NCI-H526 treated with DMSO at 0.1 percent for 48 hours (cell line): Measurements from ENCODE around the gene SRRD.

Experiments
- DNase-seq: peaks from one replicate; lab custom pipeline; 2025; lab: John Stamatoyannopoulos, UW

SRRD gene

GRCh38 chr22:26482161-26482560, 1.5 kb upstream of the SRRD start:
- DNase-seq = no peak

DNA sequence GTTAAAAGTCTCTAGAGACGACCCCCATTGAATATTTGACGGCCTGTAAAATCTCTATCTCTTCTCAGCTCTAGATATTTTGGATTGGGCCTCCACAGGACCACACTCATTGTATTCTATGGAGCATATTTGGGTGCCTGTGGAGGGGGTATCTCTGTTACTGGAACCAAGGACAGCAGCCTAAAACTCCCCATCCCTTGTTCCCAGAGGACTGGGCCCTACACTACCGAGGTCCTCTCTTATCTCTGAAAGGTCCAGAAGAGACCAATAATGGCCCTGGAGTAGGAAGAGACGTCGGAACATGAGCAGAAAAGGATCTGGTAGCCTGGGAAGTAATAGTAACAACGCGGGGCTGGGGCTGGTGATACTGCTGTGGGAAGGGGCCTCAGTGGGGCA, 636 bp upstream of the SRRD start:
- DNase-seq = no peak

GRCh38 chr22:26484360-26484706, 656 bp downstream of the SRRD start:
- no peak for DNase-seq

GRCh38 chr22:26485013-26485412, 1.3 kb downstream of the SRRD start:
- no peak for DNase-seq

GRCh38 chr22:26485806-26486390, 2.2 kb downstream of the SRRD start:
- no peak for DNase-seq

DNA sequence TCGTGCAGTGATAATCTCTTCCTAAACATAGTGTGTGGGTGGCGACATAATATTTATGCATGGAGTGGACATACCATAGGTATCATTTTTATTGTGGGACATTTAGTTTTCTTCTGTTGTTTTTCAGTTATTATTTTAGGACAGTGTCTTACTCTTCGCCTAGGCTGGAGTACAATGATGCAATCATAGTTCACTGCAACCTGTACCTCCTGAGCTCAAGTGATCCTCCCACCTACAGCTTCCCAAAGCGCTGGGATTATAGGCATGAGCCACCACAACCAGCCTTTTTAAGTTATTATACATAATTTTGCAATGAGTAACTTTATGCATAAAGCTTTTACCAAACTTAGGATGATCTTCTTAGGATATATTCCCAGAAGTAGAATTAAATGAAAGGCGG, 2.7 kb downstream of the SRRD start:
- DNase-seq = no peak

GRCh38 chr22:26487996-26488395, 4.3 kb downstream of the SRRD start:
- no peak for DNase-seq

GRCh38 chr22:26489447-26490036, 5.9 kb downstream of the SRRD start:
- DNase-seq = no peak

GRCh38 chr22:26492220-26492619, 8.5 kb downstream of the SRRD start:
- DNase-seq = no peak

GRCh38 chr22:26494506-26494905, 10.8 kb downstream of the SRRD start:
- no peak for DNase-seq

- DNase-seq = no peak
Measured at GRCh38 chr22:26496456-26496855, 12.8 kb downstream of the SRRD start.

GRCh38 chr22:26499188-26499703, 15.6 kb downstream of the SRRD start:
- DNase-seq = no peak

GRCh38 chr22:26501996-26502395, 18.3 kb downstream of the SRRD start:
- DNase-seq = no peak

- DNase-seq = no peak
Measured at GRCh38 chr22:26502688-26503561, 19.2 kb downstream of the SRRD start.

DNA sequence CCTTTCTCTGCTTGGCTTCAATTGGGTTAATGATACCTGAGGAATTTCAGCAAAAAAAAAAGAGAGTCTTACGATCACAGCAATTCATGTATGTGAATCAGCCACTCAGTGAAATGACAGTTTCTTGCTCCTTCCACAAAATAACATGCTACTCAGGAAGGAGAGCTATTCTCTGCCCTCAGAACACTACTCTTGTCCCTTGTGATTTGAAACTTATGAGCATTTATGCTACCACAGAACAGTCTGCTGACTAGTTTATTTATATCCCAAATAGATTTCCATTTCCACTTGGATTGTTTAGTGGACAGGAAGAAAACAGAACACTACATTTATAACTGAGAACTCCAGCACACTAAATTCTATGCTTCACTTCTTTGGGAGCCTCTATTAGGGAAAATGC, 20.1 kb downstream of the SRRD start:
- DNase-seq = no peak

GRCh38 chr22:26508148-26508547, 24.5 kb downstream of the SRRD start:
- DNase-seq = no peak

DNA sequence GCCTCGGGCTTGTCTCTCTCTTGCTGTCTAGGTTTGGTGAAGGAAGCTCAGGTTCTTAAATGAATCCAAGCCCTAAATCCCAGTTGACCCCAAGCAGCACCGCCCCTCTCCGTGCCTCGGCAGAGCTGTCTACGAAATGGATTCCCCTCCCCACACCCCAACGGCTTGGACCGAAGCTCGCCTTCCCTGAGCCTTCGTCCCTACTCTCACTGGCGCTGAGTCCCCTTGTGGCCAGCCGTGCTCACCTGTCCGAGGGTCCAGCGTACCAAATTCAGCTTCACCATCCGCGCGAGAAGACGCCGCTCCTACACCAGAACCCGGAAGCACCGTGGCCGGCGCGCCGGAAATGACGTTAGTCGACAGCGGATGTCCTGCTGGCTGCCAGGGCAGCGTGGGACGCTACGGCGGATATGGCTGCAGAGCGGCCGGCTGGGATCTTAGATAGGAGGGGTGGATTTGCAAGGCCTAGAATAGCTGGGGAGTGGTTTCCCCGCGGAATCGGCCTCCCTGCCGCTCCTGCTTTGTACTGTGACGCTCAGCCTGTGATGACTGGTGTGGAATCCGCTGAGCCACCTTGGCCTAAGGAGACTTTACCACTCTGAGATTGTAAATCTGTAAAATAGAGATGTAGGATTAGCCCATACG, 28.6 kb downstream of the SRRD start, which contains the start of gene TFIP11:
Gene TFIP11 (minus strand): TSS at position 325 of the 645 bp plus-strand sequence. CDS start 2,201 bp downstream, outside the sequence.
- DNase-seq = peak; percentile 39

- DNase-seq = no peak
Measured at GRCh38 chr22:26513838-26514237, 30.2 kb downstream of the SRRD start.

DNA sequence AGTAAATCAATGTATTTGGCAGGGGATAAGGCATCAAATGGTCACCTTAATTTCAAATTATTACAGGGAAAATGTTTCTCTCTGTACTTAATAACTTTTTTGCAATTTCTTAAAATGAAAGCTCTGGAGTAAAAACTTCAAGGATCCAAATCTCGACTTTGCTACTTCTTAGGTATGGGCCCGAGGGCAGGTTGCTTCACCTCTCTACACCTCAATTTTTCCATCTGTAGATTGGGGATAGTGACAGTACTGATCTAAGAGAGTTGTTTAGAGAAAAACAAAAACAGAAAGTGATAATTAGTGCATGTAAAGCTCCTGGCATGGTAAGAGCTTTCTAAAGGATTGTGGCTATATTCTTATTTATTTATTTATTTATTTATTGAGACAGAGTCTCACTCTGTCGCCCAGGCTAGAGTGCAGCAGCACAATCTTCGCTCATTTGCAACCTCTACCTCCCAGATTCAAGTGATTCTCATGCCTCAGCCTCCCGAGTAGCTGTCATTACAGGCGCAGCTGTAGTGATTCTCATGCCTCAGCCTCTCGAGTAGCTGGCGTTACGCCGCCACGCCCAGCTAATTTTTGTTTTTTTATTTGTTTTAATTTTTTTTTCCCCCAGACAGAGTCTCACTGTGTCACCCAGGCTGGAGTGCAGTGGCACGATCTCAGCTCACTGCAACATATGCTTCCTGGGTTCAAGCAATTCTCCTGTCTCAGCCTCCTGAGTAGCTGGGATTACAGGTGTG, 30.9 kb downstream of the SRRD start:
- no peak for DNase-seq

GRCh38 chr22:26515931-26516330, 32.3 kb downstream of the SRRD start:
- DNase-seq = no peak

DNA sequence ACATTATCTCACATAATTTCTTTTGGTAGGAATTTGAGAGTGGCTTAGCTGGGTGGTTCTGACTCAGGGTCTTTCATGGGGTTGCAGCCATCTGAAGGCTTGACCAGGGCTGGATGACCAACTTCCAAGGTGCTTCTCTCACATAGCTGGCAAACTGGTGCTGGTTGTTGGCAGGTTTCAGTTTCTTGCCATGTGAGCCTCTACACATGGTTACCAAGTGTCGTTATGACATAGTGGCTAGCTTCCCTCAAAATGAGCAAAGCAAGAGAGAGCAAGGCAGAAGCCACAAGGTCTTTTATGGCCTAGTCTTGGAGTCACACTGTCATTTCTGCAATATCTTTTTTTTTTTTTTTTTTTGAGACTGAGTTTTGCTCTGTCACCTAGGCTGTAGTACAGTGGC, 32.8 kb downstream of the SRRD start:
- no peak for DNase-seq

DNA sequence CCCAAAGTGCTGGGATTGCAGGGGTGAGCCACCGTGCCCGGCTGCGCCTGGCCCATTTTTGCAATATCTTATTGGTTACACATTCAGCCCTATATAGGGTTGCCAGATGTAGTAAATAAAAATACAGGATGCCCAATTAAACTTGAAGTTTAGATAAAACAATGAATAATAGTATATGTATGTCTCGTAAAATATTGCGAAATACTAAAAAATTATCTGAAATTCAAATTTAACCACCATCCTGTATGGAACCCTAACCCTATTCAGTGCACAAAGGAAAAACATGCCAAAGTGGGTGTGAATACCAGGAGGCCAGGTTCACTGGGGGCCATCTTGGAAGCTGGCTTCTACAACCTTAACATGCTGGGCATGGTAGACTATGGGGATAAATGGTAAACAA, 33.8 kb downstream of the SRRD start:
- no peak for DNase-seq
